B cell (primary cell): ENCODE data around the gene RPS6KA1. TPM values are rescaled to one million over a fixed set of nuclear protein-coding genes. Genes with fewer than 3 reads are reported as not detected.

Source experiments
- ATAC-seq: fragments of 200-7000 bp; cut with Tn5 transposase; one replicate; pipeline ENCODE4 v1.10.0; 2021; ENCODE audit warnings: low read depth, mild to moderate bottlenecking, moderate number of reproducible peaks, moderate library complexity
- CTCF ChIA-PET: fragments of 350-600 bp; sonication (Branson Sonifier 250); formaldehyde crosslinking; loops from one replicate; lab custom pipeline; 2021; ENCODE audit warnings: antibody characterized with exemption, inconsistent platforms; lab: Charles Lee
- POLR2A ChIA-PET: fragments of 350-600 bp; sonication (Branson Sonifier 250); formaldehyde crosslinking; loops from one replicate; lab custom pipeline; 2021; ENCODE audit warnings: antibody characterized with exemption; lab: Charles Lee
- DNase-seq: peaks from one replicate; pipeline ENCODE4 v3.0.0; 2013
- H2AFZ ChIP-seq: 2 replicates; pipeline ENCODE4 v1.6.1; 2012; ENCODE audit warnings: mild to moderate bottlenecking, low read depth, low read length; ENCODE audit not compliant: insufficient read depth, poor library complexity, severe bottlenecking
- H3K27ac ChIP-seq, 2 donors: 1 replicate in 1 of 2; 2 replicates in 1 of 2; pipeline ENCODE4 v1.5.1; 2012 to 2013; ENCODE audit warnings: low read length in 2 of 2, mild to moderate bottlenecking in 2 of 2, moderate library complexity in 1 of 2
- H3K27me3 ChIP-seq, 4 experiments: fragments of 200-600 bp in 1 of 4; sonication (generic) in 1 of 4; replicated peaks in 1 of 4; 1 replicate in 2 of 4; 2 replicates in 2 of 4; pipeline versions ENCODE4 v1.6.1 to v1.7.0; 2013 to 2016; ENCODE audit warnings: low read length in 3 of 4, mild to moderate bottlenecking in 2 of 4, mixed read lengths in 1 of 4, moderate library complexity in 1 of 4; ENCODE audit not compliant: insufficient read depth in 4 of 4, control insufficient read depth in 3 of 4; ENCODE audit errors: control extremely low read depth in 1 of 4
- H3K36me3 ChIP-seq, 2 experiments: replicated peaks in 1 of 2; 1 replicate in 1 of 2; 2 replicates in 1 of 2; pipeline versions ENCODE4 v1.6.1 to v1.7.1; 2013; ENCODE audit warnings: low read length in 1 of 2; ENCODE audit not compliant: insufficient read depth in 2 of 2, control insufficient read depth in 1 of 2; ENCODE audit errors: control extremely low read depth in 1 of 2, extremely low read depth in 1 of 2
- H3K4me1 ChIP-seq, 2 donors: fragments of 200-600 bp in 1 of 2; sonication (generic) in 1 of 2; 1 replicate in 1 of 2; 2 replicates in 1 of 2; pipeline versions ENCODE4 v1.5.1 to v1.6.1; 2013 to 2017; ENCODE audit warnings: low read length in 2 of 2; ENCODE audit not compliant: control insufficient read depth in 2 of 2, insufficient read depth in 2 of 2
- H3K4me2 ChIP-seq: replicated peaks from 2 replicates; pipeline ENCODE3; 2012; ENCODE audit warnings: mild to moderate bottlenecking, low read depth, low read length; ENCODE audit not compliant: poor library complexity, severe bottlenecking
- H3K4me3 ChIP-seq, 5 experiments: fragments of 200-600 bp in 1 of 5; sonication (generic) in 1 of 5; 1 replicate in 3 of 5; 2 replicates in 2 of 5; pipeline versions ENCODE4 v1.5.1 to v1.7.0; 2011 to 2016; ENCODE audit warnings: low read length in 4 of 5, mild to moderate bottlenecking in 4 of 5, low read depth in 2 of 5, control low read depth in 1 of 5, moderate library complexity in 1 of 5; ENCODE audit not compliant: insufficient read depth in 1 of 5; ENCODE audit errors: control extremely low read depth in 1 of 5, extremely low read depth in 1 of 5
- H3K79me2 ChIP-seq: fragments of 200-600 bp; sonication (generic); one replicate; pipeline ENCODE4 v1.6.0; 2016; ENCODE audit warnings: low read length; ENCODE audit not compliant: control insufficient read depth, insufficient read depth
- H3K9ac ChIP-seq: fragments of 200-600 bp; sonication (generic); 2 replicates; pipeline ENCODE4 v1.6.1; 2017; ENCODE audit warnings: mild to moderate bottlenecking, low read length, moderate library complexity
- H3K9me3 ChIP-seq, 3 donors: one replicate each; pipeline versions ENCODE4 v1.6.1 to v1.7.1; 2013; ENCODE audit warnings: low read length in 2 of 3; ENCODE audit not compliant: control insufficient read depth in 2 of 3, insufficient read depth in 1 of 3; ENCODE audit errors: control extremely low read depth in 1 of 3
- H4K20me1 ChIP-seq: 2 replicates; pipeline ENCODE4 v1.6.0; 2012; ENCODE audit warnings: mild to moderate bottlenecking, low read length; ENCODE audit not compliant: insufficient read depth, control insufficient read depth, poor library complexity, severe bottlenecking
- H3K27ac Mint-ChIP-seq: one replicate; pipeline ENCODE4 v1.8.0; 2021; ENCODE audit warnings: mixed read lengths
- H3K27me3 Mint-ChIP-seq: one replicate; pipeline ENCODE4 v1.8.0; 2021; ENCODE audit warnings: mixed read lengths
- H3K4me1 Mint-ChIP-seq: one replicate; pipeline ENCODE4 v1.8.0; 2021; ENCODE audit warnings: mixed read lengths
- H3K4me3 Mint-ChIP-seq: one replicate; pipeline ENCODE4 v1.8.0; 2021; ENCODE audit warnings: mixed read lengths
- H3K9me3 Mint-ChIP-seq: one replicate; pipeline ENCODE4 v1.8.0; 2022; ENCODE audit warnings: mixed read lengths; ENCODE audit not compliant: insufficient read depth
- EZH2 ChIP-seq: IDR thresholded peaks from 2 replicates; pipeline ENCODE4 v1.6.1; 2012; ENCODE audit warnings: borderline replicate concordance, low read depth, mild to moderate bottlenecking, moderate library complexity, low read length; ENCODE audit not compliant: insufficient read depth, poor library complexity, severe bottlenecking
- WGBS: methylation state at CpG from one replicate; pipeline ENCODE4 v1.1.5; 2013; ENCODE audit warnings: missing lambda C conversion rate; ENCODE audit not compliant: insufficient coverage; 5-methylcytosine and 5-hydroxymethylcytosine counted together
- intact Hi-C: fragments of 100-400 bp; cut with micrococcal nuclease; formaldehyde crosslinking; loops from one replicate; pipeline ENCODE4 v1.10.0; 2022
- polyA plus RNA-seq: library from polyadenylated mRNA; depleted of rRNA; stranded (reverse); fragments of >200 nt; gene quantifications from 2 replicates; pipeline ENCODE4 v1.2.3, GENCODE V29; 2012
- total RNA-seq, 2 donors: library from RNA; stranded (reverse); fragments of 120-200 nt in 1 of 2; gene quantifications; 1 replicate in 1 of 2; 2 replicates in 1 of 2; pipeline versions ENCODE4 v1.2.3 to v1.2.4, GENCODE V29; 2013 to 2022
- TF ChIP-seq, protein P1 (sequence below): fragments of 200-600 bp; IDR thresholded peaks from one replicate; pipeline ENCODE4 v1.8.0; 2022; ENCODE audit warnings: antibody characterized with exemption, mild to moderate bottlenecking

The RPS6KA1 gene
- total and polyA plus RNA-seq, 2 donors (not counting 1 experiment from before 2014, with no cell fraction given) = 72.0 to 99.9 TPM

DNA sequence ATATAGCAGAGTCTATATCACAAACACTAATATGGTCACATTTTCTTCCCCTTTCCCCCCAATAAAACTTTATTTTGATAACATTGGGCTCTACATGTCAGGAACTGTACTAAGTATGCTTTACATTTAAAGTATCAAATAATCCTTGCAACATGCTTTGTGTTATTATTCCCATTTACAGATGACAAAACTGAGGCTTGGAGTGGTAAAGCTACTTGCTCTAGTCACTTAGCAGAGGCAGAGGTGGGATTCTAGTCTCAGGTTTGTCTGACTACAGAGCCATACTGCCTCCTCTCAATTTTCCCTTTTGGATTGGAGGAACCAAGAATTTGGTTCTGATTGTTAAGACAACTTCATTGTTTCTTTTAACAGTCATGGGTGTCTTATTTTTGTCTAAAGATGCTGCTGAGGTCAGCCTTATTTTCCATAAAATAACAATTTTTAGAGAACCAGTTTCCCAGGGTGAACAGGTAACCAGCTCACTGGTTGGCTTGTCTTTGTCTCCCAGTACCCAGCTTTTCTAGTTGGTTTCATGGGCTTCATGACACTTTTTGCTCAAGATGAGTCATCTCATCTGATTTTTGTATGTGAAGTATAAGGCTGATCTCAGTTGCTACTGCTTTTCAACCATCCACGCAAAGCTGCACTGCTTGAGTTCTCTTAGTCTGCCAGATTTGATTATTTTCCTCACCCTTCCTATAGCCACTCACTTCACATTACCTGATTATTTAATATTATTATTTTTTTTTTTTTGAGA lies 85.3 kb downstream of the RPS6KA1 start:
- Histone ChIP-seq H4K20me1 (no peaks in the 10 kb centered on the region), H3K79me2 (no peaks in the 10 kb centered on the region), H3K4me3 (no peak overlapping the region), H3K4me2 (no peak overlapping the region), H3K36me3 (no peaks in the 10 kb centered on the region), H3K4me1 (peaks cover 16 to 18% of the 10 kb centered on the region in 2 donors), H3K27ac (no peak overlapping the region), H3K27me3 (no peaks in the 10 kb centered on the region), H3K9ac (no peak overlapping the region), H2AFZ (no peak overlapping the region), H3K9me3 (no peaks in the 10 kb centered on the region)
- intact Hi-C loops = no loop called here
- Mint-ChIP-seq H3K4me1 (peaks cover 18% of the 10 kb centered on the region), H3K27me3 (peaks cover 5% of the 10 kb centered on the region), H3K27ac (peak overlapping the region; percentile 32), H3K9me3 (no peaks in the 10 kb centered on the region), H3K4me3 (no peak overlapping the region)
- WGBS = no CpG with 5 or more reads among the region's 1 CpG
- DNase-seq (no peak), ATAC-seq (no peak)
- POLR2A ChIA-PET = interaction anchor here (0.6 kb wide), 1 partner anchor 204 kb away, joined by 3 read pairs; no protein-coding TSS in a partner anchor
- TF ChIP-seq, protein P1, sequence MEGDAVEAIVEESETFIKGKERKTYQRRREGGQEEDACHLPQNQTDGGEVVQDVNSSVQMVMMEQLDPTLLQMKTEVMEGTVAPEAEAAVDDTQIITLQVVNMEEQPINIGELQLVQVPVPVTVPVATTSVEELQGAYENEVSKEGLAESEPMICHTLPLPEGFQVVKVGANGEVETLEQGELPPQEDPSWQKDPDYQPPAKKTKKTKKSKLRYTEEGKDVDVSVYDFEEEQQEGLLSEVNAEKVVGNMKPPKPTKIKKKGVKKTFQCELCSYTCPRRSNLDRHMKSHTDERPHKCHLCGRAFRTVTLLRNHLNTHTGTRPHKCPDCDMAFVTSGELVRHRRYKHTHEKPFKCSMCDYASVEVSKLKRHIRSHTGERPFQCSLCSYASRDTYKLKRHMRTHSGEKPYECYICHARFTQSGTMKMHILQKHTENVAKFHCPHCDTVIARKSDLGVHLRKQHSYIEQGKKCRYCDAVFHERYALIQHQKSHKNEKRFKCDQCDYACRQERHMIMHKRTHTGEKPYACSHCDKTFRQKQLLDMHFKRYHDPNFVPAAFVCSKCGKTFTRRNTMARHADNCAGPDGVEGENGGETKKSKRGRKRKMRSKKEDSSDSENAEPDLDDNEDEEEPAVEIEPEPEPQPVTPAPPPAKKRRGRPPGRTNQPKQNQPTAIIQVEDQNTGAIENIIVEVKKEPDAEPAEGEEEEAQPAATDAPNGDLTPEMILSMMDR = no peak
- TF ChIP-seq EZH2 = no peak
- CTCF ChIA-PET = interaction anchor here (0.8 to 3.8 kb wide), 8 partner anchors 10 to 174 kb away, joined by 4 to 16 read pairs (median 6); partner anchors contain the start of gene PIGV

DNA sequence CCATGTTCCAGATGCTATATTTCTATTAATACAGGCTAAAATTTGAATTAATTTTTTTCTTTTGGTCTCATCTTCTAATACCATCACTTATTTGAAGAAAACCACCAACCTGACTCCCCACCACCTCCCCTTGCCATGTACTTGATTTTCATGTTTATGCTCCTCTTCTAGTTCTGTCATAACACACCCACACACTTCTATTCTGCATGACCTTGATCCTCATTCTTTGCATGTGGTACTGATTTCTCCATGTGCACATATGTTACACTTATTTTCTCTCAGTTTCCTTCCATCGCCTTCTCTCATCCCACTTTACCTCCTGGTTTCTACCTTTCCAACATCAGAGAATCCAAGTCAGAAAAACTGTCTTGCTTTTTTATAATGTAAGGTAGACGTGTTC lies 87.3 kb downstream of the RPS6KA1 start:
- Mint-ChIP-seq H3K4me1 (peaks cover 33% of the 10 kb centered on the region), H3K27me3 (no peaks in the 10 kb centered on the region), H3K9me3 (no peaks in the 10 kb centered on the region), H3K4me3 (no peak overlapping the region), H3K27ac (no peak overlapping the region)
- Histone ChIP-seq H4K20me1 (no peaks in the 10 kb centered on the region), H3K36me3 (no peaks in the 10 kb centered on the region), H3K9ac (no peak overlapping the region), H3K9me3 (no peaks in the 10 kb centered on the region), H3K79me2 (no peaks in the 10 kb centered on the region), H3K27ac (no peak overlapping the region), H3K27me3 (no peaks in the 10 kb centered on the region), H2AFZ (no peak overlapping the region), H3K4me2 (no peak overlapping the region), H3K4me3 (no peak overlapping the region), H3K4me1 (peaks cover 22 to 26% of the 10 kb centered on the region in 2 donors)
- ChIA-PET CTCF (interaction anchor here (0.6 kb wide), 1 partner anchor 51 kb away, joined by 4 read pairs; no protein-coding TSS in a partner anchor), POLR2A (interaction anchor here (0.6 kb wide), 1 partner anchor 8 kb away, joined by 8 read pairs; no protein-coding TSS in a partner anchor)
- ATAC-seq = no peak
- DNase-seq = no peak
- 83% methylated on average over 1 of the region's 2 CpGs for WGBS
- no peak for TF ChIP-seq EZH2
- TF ChIP-seq, protein P1 = no peak
- intact Hi-C loops = no loop called here
